Stimulated activated CD4-positive, alpha-beta T cell treated with anti-CD3 and anti-CD28 coated beads, Interleukin-1b, Interleukin-23, amount 100 ng/mL, for 48 hours (primary cell): ENCODE results near the gene HRAS.

Source experiments
- DNase-seq: peaks from one replicate; pipeline ENCODE4 v3.0.0-alpha.2; 2020

The HRAS gene

DNA sequence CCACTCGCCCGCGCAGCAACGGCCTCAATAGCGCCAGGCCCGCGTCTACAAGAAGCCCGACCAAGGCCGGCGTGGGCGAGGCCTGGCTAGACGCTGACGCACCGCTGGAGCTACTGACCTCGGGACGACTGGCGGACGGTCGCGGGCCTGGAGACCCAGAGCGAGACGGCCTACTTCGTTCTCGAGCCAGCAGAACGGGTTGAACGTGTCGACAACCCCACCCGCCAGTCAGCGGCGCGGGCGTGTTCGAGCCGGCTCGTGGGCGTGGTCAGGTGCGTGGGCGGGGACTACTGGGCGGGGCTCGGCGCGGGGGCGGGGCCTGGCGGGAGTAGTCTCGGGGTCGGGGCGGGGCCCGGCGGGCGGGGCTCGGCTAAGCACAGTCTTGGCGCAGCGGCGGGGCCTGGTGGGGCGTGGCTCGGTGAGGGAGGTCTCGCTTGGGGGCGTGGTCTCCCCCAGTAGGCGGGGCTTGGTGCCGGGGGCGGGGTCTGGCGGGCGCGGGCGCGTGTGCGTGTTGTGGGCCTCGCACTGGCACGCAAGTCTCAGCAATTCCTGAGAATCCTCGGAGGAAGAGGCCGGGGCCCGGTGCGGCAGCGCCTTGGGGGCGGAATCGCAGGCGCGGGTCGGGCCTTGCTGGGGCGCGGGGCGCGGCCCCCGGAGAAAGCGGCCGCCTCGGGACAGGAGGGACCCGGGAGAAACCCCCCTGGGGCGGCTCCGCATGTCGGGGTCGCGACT lies 28.2 kb downstream of the HRAS start, which contains the start of gene RNH1:
Gene RNH1, minus strand, starts transcription at position 248 of the 732 bp plus-strand sequence. CDS start 5,080 bp downstream, outside the sequence.
- DNase-seq = peak; percentile 99

DNA sequence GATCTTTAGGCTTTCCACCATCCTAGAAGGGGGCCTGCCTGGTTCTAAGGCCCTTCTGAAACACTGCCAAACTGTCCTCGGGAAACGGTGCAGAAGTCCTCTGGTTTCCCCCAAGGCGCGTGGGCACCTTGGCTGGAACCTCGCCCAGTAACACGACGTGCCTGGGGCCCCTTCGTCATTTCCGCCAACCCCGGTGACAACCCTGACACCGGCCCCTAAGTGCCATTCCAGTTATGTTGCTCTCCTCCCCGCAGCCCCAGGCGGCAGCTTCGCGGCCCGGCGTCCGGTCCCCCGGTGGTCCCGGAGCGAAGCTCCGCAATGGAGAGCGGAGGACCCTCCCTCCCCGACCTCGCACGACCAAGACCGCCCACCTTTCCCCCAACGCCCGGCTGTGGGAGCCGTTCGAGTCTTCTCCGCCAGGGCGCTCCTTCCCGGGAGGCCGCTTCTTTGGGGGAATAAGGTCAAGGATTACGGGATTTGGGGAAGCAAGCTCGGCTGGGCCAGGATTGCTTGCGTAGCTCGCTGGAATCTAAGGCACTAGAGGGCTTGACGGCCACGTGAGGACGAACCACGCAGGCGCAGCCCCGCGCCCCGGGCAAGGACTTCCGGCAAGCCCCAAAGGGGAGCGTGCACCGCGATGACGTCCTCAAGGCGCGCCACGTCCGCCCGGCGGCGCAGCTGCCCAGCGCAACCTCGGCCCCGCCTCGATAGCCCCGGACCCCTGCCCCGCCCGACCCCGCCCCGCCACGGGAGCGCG lies 29.0 kb downstream of the HRAS start:
- peak; percentile 97 for DNase-seq

DNA sequence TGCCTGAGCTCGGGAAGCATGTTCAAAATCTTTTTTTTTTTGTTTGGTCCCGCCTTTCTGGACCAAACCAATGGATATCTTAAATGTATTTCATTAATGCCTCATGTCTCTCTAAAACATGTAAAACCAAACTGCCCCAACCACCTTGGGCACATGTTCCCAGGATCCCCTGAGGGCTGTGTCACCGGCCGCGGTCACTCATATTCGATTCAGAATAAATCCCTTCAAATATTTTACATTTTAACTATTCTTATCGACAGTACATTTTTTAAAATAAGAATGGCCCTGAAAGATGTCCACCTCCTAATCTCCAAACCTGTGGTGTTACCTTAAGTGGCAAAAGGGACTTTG lies 30.4 kb downstream of the HRAS start:
- no peak for DNase-seq

DNA sequence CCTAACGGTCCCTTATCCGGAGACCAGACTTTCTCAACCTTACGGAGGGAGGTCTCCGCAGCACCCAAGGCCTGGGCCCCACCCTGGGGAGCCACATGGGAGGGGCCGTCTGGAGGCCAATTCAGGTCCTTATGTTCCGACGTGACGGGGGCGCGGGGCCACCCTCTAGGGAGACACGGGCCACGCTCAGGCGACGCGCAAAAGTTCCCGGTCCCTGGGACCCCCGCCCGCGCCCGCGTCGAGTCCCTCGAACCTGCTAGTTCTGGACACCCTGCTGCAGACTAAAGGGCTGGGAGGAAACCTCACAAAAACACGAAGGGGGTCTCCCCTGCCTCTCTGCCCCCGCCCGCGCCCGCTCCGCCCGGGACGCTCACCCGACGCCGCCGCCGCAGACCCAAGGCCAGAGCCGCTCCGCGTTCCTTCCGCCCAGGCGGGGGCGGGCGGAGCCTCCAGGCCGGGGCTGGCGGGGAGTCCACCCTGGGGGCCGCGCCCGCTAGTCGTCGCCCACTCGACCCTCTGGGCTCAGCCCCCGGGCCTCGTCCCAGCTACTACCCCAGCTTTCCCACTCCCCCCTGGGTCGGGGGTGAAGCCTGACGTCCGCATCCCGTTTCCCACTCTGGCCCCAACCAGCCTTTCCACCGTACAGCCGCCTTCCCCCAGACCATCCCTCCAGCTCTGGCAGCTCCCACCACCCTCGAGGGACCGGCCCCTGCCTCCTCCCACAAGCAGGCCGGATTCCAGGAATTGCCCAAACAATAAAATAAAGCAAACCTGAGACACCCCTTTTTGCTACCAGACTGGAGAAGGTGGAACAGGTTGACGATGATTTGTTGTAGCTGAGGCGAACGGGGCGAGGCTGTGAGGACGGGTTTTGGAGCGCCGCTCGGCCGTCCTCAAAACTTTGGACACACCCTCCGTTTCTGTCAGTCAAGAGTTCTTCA lies 31.1 kb downstream of the HRAS start:
- no peak for DNase-seq

DNA sequence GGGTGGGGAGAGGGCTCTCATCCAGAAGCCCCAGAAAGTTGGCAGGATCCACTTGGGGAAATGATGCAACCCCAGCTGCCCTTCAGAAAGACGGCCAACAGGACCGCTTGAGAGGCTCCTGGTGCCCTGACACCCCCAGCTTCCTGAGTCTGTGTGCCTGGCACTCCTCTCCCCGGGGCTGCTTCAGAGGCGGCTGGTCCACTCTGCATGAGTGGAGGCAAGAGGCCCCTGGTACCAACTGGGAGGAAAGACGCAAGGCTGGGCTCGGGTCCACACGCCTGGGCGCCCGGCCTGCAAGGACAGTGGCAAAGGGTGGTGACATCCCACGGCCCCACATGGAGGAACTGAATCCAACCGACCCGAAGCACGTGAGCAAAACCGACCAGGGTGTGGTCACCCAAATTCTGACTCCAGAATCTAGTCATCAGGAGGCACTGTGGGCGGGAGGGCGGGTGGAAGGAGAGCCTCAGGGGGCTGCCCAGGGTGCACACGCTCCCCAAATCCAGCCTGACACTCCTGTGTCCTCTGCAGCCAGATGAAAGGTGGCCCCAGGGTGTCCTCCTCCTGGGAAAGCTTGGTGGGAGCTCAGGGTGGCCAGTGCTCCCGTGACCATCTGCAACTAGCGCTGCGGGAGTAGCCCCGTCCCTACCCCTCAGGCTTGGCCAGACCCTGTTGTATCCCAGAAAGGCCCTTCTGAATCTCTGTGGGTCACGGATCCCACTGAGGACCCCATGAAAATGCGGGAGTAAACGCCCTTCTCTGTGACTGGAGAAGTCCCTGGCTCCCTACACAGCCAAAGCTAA lies 32.0 kb downstream of the HRAS start:
- no peak for DNase-seq

DNA sequence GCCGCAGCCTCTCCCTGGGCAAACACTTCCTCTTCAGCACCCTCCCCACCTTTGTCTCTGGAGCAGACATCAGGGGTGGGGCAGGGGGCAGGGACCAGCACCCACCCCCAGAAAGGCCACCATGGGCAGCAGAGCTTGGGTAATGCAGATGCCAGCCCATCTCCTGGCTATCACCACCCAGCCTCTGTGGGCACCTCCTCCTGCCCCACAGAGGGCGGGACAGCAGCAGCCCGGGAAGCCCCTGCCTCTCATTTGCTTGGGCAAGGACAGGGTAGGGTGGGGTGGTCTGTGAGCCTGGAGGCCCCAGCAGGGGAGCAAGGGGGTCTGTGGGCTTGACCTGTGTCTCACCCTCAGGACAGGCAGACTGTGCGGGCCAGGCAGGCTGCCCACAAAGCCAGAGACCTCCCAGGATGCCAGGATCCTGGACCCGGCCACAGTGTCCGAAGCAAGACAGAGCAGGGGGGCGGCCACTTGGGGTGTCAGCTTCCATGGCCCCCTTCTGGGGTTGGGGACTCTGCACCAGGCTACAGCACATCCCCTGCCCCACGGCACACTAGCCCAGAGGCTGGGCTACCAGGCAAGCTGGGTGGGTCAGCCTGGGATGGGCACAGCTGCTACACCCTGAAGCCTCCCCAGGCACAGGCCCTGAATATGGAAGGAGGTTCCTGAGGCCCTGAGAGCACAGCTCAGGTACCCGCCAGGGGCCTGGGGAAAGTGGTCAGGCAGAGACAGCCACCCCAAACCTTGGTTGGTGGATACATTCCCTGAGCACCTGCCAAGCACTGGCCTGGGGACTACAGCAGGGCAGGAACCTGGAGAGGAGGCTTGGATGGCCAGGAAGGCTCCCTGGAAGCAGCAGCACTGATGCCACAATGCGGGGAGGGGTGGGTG lies 32.8 kb downstream of the HRAS start:
- DNase-seq = no peak

DNA sequence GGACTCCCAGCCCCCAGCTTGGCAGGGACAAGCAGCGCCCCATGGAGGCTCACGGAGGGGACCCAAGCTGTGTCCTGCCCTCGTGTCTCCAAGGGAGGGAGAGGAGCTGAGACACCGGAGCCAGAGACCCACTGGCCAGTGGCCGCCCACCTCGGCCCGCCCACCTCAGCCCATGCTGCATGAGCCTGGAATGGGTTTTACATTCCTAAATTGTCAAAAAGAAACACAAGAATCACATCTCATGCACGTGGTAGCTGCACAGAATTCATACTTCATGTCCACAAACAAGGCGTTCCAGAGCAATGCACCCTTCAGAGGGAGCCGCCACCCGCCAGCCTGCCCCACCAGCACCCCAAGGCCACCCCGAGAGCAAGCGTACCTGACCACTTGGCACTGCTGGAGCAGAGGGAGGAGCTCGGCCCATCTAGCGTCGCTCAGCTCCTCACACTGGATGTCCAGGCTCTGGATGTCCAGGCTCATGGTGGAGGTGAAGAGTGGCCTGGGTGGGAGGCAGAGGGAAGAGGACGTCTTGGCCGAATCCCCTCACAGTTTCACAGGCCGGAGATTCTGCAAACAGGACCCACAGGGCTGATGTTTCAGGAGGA lies 33.6 kb downstream of the HRAS start:
- DNase-seq = no peak

DNA sequence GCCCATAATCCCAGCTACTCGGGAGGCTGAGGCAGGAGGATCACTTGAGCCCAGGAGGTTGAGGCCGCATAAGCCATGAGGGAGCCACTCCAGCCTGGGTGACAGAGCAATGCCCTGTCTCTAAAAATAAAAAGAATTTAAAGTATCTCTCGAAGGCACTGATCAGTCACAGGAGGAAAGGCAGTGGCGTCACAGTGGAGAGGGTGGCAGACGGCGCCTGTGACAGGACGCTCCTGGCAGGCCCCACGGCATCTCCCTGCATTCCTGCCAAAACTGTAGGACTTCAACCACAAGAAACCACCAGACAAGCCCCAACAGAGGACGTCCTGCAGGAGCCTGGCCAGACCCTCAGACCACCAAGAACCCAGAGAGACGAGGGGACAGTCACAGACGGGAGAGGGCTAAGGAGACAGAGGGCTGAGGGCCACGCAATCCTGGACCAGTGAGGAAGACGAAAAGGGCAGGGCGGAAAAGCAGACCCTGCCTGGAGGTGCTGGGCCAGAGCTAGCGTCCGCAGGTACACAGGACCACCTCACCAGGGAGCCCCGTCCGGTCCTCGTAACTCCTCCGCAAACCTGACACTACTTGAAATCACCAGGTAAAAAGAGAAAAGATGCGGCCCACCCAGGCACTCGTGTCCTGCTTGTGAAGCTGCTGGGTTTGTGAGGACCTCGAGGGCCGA lies 34.2 kb downstream of the HRAS start:
- no peak for DNase-seq

DNA sequence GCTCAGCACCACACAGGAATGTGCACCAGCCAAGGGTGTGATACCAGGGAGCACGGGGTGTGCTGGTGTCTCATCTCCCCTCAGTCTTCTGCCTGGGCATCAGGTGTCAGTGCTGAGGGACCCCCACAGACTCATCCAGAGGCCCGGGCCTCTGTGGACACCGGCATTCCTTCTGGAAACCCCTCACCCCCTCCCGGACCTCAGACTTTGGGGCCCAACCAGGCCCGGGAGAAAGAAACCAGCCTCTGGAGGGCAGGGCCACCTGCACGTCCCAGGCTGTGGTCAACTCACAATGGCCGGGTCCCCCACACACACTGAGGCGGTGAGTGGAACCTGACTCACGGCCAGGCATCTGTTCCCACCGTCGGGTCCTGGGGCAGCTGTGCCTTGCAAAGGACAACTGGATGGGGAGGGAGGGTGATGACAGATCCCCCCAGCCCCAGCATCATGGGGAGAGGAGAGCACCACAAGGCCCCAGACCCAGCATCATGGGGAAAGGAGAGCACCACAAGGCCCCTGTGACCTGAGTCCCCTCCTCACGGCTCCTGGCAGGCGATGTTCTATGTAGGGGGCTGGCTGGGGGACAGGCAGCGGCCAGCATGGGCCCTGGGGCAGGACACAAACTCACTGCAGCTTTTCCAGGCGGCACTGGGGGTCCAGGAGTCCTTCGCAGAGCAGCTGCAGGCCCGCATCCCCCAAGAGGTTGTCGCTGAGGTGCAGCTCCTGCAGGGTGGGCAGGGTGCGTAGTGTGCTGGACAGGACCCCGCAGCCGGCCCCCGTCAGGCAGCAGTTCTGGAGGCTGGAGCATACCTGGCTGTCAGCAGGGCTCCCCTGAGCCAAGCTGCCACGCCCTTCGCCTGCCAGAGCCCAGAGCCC lies 35.9 kb downstream of the HRAS start:
- DNase-seq = no peak

DNA sequence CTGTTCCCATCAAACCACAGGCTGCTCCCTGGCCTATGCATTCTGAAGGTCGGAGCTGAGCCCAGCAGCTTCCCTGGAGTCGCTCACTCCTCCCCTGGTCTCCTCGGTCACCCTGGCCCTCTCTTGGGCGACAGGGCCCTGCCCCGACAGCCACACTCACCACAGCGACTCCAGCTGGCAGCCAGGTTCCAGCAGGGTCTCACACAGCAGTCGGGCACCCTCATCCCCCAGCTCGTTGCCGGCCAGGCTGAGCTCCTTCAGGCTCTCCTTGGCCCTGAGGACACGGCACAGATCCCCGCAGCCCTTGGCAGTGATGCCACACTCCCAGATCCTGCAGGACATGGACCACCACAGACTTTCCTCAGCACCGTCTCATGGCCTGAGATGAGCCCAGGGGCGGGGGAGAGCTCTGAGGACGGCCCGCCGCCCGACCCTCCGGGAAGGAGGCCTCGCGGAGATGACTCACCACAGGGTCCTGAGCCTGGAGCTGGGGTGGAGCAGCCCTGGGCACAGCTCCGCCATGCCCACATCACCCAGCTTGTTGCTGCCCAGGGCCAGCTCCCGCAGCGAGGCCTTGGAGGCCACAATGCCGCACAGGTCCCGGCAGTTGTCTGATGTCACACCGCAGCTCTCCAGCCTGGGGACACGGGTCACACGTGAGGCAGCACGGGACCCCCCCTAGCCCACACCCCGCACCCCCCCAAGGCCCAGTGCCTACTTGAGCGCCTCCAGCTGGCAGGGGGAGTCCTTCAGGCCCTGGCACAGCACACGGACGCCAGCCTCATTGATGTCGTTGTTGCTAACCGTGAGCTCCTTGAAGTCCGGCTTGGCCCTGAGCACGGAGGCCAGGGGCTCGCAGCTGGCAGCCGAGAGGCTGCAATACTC lies 36.8 kb downstream of the HRAS start:
- DNase-seq = no peak

DNA sequence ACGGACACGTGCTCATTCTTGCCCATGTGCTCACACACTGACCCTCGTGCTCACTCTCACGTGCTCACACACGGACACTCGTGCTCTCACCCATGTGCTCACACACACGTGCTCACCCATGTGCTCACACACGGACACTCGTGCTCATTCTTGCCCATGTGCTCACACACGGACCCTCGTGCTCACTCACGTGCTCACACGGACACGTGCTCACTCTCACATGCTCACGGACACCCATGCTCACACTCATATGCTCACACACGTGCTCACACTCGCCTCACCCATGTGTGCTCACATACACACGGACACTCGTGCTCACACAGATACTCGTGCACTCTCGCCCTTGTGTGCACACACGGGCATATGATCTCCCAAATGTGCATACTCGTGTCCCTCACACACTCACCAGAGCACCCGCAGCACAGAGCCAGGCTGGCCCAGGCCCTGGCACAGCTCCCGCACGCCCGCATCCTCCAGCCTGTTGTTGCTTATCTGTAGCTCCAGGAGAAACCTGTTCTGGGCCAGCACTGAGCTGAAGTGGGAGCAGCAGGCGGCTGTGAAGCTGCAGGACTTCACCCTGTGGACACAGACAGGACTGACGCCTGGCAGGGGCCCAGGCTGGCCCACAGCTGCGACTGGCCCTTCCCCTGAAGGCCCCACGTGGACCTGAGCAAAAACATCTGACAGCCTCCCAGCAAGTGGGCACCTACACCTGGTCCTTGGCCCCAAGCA lies 37.6 kb downstream of the HRAS start:
- no peak for DNase-seq

DNA sequence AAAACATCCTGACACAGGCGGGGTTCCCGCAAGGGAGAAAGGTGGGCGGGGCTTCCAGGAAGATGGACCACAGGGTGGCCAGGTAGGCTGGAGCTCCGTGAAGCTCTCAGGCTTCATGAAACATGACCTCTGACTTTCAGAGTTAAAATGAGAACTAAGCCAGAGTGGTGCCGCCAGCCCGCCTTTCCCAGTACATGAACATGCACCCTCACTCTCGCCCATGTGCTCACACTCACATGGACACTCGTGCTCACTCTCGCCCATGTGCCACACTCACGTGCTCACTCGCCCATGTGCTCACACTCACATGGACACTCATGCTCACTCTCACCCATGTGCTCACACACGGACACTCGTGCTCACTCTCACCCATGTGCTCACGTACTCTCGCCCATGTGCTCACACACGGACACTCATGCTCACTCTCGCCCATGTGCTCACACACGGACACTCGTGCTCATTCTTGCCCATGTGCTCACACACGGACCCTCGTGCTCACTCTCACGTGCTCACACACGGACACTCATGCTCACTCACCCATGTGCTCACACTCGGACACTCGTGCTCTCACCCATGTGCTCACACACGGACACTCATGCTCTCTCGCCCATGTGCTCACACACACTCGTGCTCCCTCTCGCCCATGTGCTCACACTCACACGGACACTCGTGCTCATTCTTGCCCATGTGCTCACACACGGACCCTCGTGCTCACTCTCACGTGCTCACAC lies 38.4 kb downstream of the HRAS start:
- no peak for DNase-seq

DNA sequence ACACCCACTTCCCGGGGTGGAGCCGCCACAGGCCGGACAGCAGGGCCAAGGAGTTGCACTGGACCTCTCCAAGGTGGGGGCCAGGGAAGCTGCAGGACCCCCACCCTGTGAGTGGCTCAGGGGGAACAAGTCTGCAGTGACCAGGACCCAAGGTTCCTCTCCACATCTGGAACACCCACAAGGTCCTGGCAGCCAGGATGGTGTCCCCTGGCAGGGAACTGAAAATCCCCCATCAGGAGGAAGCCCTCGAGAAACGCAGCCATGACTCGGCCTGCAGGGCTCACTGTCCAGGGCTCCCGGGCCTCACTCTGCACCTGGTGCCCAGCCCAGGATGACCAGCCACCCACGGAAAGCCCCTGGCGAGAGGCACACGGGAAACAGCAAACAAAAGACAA lies 39.8 kb downstream of the HRAS start:
- no peak for DNase-seq

DNA sequence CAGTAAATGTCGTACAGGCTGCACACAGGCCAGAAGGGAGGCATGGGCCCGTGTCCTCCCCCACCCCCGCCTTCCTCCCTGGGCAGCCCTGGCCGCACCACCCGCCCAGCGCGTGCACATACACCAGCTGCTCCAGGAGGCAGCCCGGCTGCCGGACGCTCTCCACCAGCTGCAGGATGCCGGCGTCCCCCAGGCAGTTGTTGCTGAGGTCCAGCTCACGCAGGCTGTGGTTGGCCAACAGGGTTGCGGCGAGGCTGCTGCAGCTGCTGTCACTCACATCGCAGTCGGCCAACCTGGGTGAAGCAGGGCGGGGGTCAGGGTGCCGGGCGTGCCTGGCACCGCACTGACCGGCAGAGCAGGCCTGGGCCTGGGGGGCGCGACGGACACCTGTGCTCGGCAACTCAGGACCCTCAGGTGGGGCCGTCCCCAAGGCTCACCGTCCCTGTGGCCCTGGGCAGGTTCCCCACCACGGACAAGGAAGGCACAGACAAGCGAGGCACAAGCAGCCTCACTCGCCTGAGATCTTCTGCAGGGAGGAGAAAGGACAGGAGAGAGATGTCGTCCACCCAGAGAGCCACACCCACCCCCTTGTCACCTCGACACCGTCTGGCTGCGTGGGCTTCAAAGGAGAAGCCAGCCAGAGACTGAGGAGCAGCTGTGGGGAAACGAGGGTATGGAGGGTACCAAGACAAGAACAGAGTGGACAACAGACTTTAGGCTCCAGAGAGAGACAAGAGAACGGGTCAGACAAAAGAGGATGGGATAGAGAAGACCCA lies 40.4 kb downstream of the HRAS start:
- no peak for DNase-seq

DNA sequence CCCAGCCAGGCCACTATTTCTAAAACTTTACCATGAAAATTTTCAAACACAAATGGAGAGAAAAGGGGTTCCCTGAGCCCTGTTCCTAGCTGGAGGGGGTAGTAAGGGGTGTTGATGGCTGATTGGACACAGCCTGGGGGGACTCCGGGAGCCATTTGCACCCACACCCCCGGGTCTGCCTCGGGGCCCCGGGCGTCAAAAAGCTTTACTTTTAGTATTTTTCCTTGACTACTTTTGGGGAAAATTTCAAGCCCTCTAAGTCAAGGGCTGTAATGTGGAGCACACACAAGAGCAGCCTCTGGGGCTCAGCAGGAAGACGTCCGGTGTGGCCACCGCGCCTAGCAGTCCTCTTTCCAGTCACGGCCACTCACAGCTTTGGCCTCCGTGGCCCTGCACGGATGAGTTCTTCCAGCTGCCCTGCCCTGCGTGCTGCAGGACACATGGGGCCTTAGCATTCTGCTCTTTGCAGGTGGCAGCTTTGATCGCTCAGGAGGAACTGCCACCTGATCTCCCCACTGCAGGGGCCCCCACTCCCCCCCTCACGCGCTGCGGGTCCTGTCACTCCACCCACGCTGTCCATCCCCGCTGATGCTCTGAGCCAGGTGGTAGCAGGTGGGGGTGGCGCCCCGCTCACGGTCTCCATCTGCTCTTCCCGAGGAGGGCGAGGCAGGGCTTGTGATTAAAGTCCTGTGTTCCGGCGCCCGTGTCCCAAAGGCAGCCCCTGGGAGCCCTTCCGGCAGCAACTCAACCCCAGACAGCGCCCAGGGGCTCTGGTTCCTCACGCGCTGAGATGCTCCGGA lies 42.7 kb downstream of the HRAS start:
- no peak for DNase-seq
